HuH-7 (cell line): ENCODE results near the gene AKAIN1.

Experiments used
- DNase-seq: peaks from one replicate; pipeline ENCODE4 v3.0.0; 2011; ENCODE audit warnings: low spot score

The AKAIN1 gene

GRCh38 chr18:5159080-5159479 is 38.0 kb downstream of the AKAIN1 start:
- DNase-seq, result no peak

- DNase-seq, result no peak
Measured at GRCh38 chr18:5158587-5158986, 38.5 kb downstream of the AKAIN1 start.

- DNase-seq, result no peak
Measured at GRCh38 chr18:5158172-5158571, 38.9 kb downstream of the AKAIN1 start.

DNA sequence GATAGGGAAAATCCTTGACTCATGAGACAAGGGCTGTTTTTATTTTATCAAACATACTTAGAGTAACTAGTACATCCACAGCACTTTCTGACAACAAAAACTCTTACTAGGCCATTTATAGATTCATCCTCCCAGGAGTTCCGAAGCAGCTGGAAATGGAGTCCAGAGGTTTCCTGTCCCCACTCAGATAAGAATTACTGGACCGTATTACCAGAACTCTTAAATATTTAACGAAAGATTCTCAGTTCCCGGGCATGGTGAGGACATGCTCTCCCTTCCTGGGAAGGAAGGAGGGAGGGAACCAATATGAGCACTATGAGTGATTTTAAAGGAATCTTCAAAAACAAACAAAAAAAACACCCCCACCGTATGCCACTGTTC is 41.2 kb downstream of the AKAIN1 start:
- no peak for DNase-seq

- DNase-seq, result no peak
Measured at GRCh38 chr18:5155218-5155906, 41.7 kb downstream of the AKAIN1 start.

GRCh38 chr18:5152343-5153020 is 44.6 kb downstream of the AKAIN1 start:
- DNase-seq, result no peak

DNA sequence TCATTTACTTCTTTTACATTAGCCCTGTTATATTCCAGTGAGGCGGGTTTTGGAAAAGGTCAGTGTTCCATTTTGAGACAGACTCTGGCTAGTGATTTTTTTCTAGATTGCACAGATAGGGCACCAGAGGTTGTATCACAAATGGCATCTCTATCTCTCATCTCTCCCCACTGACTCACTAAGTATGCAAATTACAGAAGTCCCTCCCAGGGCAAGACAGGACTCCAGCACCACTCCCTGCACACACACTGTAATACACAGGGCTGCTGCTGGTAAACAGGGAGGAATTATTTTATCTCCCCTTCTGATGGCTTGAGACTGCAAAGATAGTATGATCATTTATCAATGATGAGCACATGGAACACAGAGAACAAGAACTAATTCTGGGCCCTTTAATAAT is 46.2 kb downstream of the AKAIN1 start:
- DNase-seq, result no peak

- DNase-seq, result no peak
Measured at GRCh38 chr18:5146093-5146492, 51.0 kb downstream of the AKAIN1 start.

- DNase-seq, result no peak
Measured at GRCh38 chr18:5145168-5145825, 51.8 kb downstream of the AKAIN1 start.

GRCh38 chr18:5144629-5145028 is 52.4 kb downstream of the AKAIN1 start:
- DNase-seq, result no peak

DNA sequence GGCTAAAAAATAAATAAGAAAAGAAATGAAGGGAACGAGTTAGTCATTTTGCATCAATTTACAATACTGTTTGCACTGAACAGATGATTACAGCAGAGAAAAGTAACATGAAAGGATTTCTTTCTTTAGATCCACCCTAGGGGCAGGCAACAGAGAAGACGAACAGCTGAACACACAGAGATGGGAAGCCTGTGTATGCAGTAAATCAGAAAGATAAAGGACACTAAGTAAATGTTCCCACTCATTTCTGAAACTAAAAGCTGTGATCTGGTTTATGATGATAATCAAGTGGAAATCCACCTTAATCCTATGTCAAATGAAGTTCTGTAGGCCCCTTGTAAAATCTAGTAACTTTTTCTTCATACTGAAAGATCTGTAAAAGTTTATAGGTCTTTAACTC is 54.2 kb downstream of the AKAIN1 start:
- no peak for DNase-seq

DNA sequence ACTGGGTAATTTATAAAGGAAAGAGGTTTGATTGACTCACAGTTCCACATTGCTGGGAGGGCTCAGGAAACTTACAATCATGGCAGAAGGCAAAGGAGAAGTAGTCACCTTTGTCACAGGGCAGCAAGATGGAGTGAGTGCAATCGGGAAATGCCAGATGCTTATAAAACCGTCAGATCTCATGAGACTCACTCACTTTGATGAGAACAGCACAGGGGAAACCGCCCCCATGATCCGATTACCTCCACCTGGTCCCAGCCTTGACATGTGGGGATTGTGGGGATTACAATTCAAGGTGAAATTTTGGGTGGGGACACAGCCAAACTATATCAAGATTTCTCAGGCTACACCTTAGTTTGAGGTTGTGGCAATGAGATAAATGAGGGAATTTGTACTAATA is 54.9 kb downstream of the AKAIN1 start:
- no peak for DNase-seq

DNA sequence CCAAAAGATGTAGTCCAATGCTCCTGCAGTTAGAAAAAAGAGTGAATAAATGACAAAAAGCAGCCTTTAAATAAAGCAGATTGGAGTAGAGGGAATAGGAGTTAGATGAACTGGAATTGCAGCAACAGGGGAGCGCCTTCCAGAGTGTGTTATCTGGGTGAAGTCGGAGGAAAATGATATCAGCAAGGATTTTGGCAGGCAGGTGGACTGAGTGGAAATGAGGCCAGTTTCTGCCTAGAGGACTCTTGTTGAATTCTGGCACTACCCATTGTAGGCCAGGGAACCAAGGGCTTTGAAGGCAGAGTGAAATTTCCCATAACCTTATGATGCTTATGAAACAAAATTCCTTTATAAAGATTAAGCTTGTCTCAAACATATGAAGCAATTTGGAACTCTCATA is 59.8 kb downstream of the AKAIN1 start:
- DNase-seq, result no peak

DNA sequence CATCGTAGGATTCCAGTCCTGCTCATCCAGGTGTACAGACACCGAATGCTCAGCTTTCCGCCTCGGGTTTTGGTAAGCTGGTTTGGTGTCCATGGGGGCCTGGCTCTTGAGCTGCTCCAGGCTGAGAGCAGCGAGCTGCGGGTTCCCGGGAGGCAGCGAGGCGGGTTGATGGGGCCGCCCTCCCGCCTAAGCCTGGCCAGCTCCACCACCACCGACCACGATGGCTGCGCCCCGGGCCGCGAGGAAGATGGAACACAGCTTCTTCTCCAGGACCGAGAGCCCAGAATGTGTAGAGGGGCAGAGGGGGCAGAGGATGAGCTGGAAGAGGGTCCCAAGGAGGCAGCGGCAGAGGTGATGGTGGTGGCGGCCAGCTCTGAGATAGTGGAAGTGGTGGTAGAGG is 64.1 kb downstream of the AKAIN1 start:
- DNase-seq, result no peak

GRCh38 chr18:5122272-5122671 is 74.8 kb downstream of the AKAIN1 start:
- DNase-seq, result no peak

DNA sequence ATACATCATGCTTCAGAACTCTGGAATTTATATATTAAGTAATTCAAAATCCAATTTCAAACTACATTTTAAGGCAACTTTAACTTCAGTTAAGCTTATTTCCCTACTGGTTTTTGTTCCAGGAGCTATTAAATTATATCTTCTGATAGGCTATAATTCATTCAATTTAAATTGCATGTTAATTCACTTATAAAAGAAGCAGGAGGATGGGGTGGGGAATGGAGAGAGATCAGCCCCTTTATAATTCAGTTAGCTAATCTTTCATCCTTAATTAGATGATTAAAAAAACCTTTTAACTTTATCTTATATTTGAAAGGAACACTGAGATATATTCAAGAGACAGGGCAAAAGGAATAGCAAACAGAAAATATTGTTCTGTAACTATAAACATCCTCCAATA is 86.8 kb downstream of the AKAIN1 start:
- no peak for DNase-seq

GRCh38 chr18:5107988-5108387 is 89.1 kb downstream of the AKAIN1 start:
- no peak for DNase-seq

DNA sequence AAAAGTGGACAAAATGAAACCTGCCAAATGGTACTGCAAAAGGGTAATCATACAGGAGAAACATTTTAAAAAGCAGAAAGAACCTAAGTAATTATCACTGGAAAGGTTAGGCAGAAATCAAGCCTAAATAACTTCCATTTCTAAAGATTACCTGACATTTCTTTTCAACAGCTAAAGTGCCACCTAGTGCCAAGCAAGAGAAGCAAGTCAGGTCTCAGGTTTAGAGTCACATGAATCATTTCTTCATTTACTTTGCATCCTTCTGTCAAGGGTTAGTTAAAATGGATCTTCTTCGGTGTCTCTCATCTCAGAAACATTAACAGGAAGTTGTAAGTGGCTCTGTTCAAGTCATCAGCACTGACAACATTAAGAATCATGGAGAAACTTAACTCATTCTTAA is 90.3 kb downstream of the AKAIN1 start:
- DNase-seq, result no peak

- no peak for DNase-seq
Measured at GRCh38 chr18:5104246-5104645, 92.8 kb downstream of the AKAIN1 start.

- no peak for DNase-seq
Measured at GRCh38 chr18:5103693-5104092, 93.4 kb downstream of the AKAIN1 start.

GRCh38 chr18:5103286-5103685 is 93.8 kb downstream of the AKAIN1 start:
- no peak for DNase-seq

GRCh38 chr18:5097116-5097703 is 99.8 kb downstream of the AKAIN1 start:
- no peak for DNase-seq

- no peak for DNase-seq
Measured at GRCh38 chr18:5095239-5095638, 101.8 kb downstream of the AKAIN1 start.
